GM12875 (cell line): Measurements from ENCODE around the gene GAL3ST1.

Experiments
- H3K4me3 ChIP-seq: one replicate; pipeline ENCODE4 v1.5.1; 2011; ENCODE audit warnings: low read depth, low read length, control low read depth
- TF ChIP-seq, protein P1 (sequence below): IDR thresholded peaks from 2 replicates; pipeline ENCODE4 v1.5.1; 2011; ENCODE audit warnings: low read depth, mild to moderate bottlenecking, control low read depth, inconsistent platforms, low read length, moderate library complexity, borderline replicate concordance; ENCODE audit not compliant: insufficient read depth

Gene GAL3ST1

DNA sequence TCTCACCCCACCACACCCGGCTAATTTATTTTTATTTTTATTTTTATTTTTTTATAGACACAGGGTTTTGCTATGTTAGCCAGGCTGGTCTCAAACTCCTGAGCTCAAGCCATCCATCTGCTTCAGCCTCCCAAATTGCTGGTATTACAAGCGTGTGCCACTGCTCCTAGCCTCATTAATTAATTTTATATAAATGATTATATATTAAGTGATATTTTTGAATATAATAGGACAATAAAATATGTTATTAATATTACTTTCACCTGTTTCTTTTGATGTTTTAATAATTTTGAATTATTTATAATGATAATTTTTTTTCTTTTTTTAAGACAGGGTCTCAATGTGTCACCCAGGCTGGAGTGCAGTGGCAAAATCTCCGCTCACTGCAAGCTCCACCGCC is 66.8 kb downstream of the GAL3ST1 start:
- TF ChIP-seq, protein P1, sequence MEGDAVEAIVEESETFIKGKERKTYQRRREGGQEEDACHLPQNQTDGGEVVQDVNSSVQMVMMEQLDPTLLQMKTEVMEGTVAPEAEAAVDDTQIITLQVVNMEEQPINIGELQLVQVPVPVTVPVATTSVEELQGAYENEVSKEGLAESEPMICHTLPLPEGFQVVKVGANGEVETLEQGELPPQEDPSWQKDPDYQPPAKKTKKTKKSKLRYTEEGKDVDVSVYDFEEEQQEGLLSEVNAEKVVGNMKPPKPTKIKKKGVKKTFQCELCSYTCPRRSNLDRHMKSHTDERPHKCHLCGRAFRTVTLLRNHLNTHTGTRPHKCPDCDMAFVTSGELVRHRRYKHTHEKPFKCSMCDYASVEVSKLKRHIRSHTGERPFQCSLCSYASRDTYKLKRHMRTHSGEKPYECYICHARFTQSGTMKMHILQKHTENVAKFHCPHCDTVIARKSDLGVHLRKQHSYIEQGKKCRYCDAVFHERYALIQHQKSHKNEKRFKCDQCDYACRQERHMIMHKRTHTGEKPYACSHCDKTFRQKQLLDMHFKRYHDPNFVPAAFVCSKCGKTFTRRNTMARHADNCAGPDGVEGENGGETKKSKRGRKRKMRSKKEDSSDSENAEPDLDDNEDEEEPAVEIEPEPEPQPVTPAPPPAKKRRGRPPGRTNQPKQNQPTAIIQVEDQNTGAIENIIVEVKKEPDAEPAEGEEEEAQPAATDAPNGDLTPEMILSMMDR: no peak
- H3K4me3 ChIP-seq: no peak overlapping the region

DNA sequence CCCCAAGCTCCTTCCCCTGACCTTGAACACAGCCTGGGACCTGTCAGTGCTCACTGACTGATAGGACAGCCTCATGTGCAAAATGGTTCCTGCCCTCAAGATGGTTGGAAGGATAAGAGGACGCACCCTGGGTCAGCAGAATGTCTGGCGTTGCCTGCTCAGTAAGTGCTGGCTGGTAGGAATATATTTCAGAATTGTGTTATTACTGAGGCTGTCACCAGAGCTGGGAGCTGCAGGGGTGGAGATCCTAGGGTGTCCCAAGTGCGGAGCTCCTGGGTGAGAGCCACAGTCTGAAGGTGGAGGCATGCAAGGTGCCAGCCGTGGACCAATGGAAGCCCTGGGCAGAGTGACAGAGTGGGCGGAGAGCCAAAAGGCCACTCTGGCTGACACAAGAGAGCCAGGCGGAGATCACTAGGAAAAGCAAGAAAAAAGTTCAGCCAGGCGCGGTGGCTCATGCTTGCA is 67.9 kb downstream of the GAL3ST1 start:
- TF ChIP-seq, protein P1: no peak
- no peak overlapping the region for H3K4me3 ChIP-seq
